HCT116 (cell line): ENCODE data around the gene NARF. TPM values are rescaled to one million over a fixed set of nuclear protein-coding genes. Genes with fewer than 3 reads are reported as not detected.

Experiments
- ATAC-seq: fragments of 200-7000 bp; cut with Tn5 transposase; 2 replicates; pipeline ENCODE4 v1.9.1; 2020; ENCODE audit warnings: mild to moderate bottlenecking, moderate library complexity
- BruUV-seq: library from RNA; stranded (reverse); fragments of 400-500 nt; replicated peaks from 2 replicates; lab custom pipeline; 2021; lab: Mats Ljungman, UMichigan
- CTCF ChIA-PET: fragments of 300-600 bp; sonication (Branson Sonifier 250); formaldehyde crosslinking; loops from one replicate; lab custom pipeline; 2021; ENCODE audit warnings: antibody characterized with exemption; lab: Charles Lee
- POLR2A ChIA-PET: fragments of 300-600, 350-600 bp; sonication (Branson Sonifier 250); formaldehyde crosslinking; loops from one replicate; lab custom pipeline; 2021; ENCODE audit warnings: antibody characterized with exemption; lab: Charles Lee
- RAD21 ChIA-PET, 2 experiments: fragments of 300-600 bp; sonication (Branson Sonifier 250); formaldehyde crosslinking; loops; one replicate each; lab custom pipeline; 2023; ENCODE audit warnings: low total read pairs in 2 of 2; ENCODE audit not compliant: uncharacterized antibody in 2 of 2, unreplicated experiment in 2 of 2, low non-redundant PET in 1 of 2; lab: Charles Lee
- DNase-seq: peaks from one replicate; pipeline ENCODE4 v3.0.0-alpha.2; 2010; ENCODE audit warnings: low read depth, low spot score
- H2AFZ ChIP-seq: fragments of 200-600 bp; shearing (Covaris generic), sonication (generic); 2 replicates; pipeline ENCODE4 v1.6.1; 2017; ENCODE audit warnings: low read depth, mixed run types, mixed read lengths, antibody characterized with exemption, low read length; ENCODE audit not compliant: poor library complexity, severe bottlenecking
- H3K27ac ChIP-seq: 2 replicates; pipeline ENCODE4 v1.5.1; 2012; ENCODE audit warnings: low read depth, low read length
- H3K27me3 ChIP-seq: fragments of 200-600 bp; sonication (generic); 2 replicates; pipeline ENCODE4 v1.6.1; 2016; ENCODE audit warnings: mixed run types, low read length, mixed read lengths; ENCODE audit not compliant: insufficient read depth
- H3K36me3 ChIP-seq, 2 experiments: fragments of 200-500 bp in 1 of 2; fragments of 200-600 bp in 1 of 2; sonication (Bioruptor generic) in 1 of 2; sonication (generic) in 1 of 2; 2 replicates each; pipeline versions ENCODE4 v1.5.1 to v1.6.1; 2014 to 2016; ENCODE audit warnings: low read length in 2 of 2, inconsistent platforms in 1 of 2, mixed read lengths in 1 of 2, mixed run types in 1 of 2; ENCODE audit not compliant: insufficient read depth in 2 of 2, control insufficient read depth in 1 of 2
- H3K4me1 ChIP-seq, 2 experiments: fragments of 200-600 bp in 1 of 2; sonication (generic) in 1 of 2; 2 replicates each; pipeline versions ENCODE4 v1.5.1 to v1.6.1; 2012 to 2017; ENCODE audit warnings: low read length in 2 of 2, inconsistent platforms in 1 of 2, mild to moderate bottlenecking in 1 of 2, mixed read lengths in 1 of 2, mixed run types in 1 of 2, moderate library complexity in 1 of 2; ENCODE audit not compliant: insufficient read depth in 2 of 2, control insufficient read depth in 1 of 2
- H3K4me2 ChIP-seq: fragments of 200-600 bp; sonication (generic); 2 replicates; pipeline ENCODE4 v1.6.1; 2017; ENCODE audit warnings: mixed run types, low read length, mixed read lengths
- H3K4me3 ChIP-seq, 2 experiments: fragments of 200-600 bp in 1 of 2; sonication (generic) in 1 of 2; replicated peaks in 1 of 2; 2 replicates each; pipeline ENCODE4 v1.5.1; 2011 to 2016; ENCODE audit warnings: low read length in 2 of 2, control low read depth in 1 of 2, low read depth in 1 of 2, mild to moderate bottlenecking in 1 of 2, mixed read lengths in 1 of 2, mixed run types in 1 of 2
- H3K79me2 ChIP-seq: fragments of 200-600 bp; sonication (generic); 2 replicates; pipeline ENCODE4 v1.6.1; 2017; ENCODE audit warnings: mild to moderate bottlenecking, mixed run types, low read length, moderate library complexity, mixed read lengths; ENCODE audit not compliant: insufficient read depth
- H3K9ac ChIP-seq: fragments of 200-600 bp; sonication (generic); 2 replicates; pipeline ENCODE4 v1.6.1; 2016; ENCODE audit warnings: low read length, mixed read lengths
- H3K9me2 ChIP-seq: fragments of 200-600 bp; sonication (generic), shearing (Covaris generic); 2 replicates; pipeline ENCODE4 v1.6.1; 2017; ENCODE audit warnings: mixed run types, mild to moderate bottlenecking, moderate library complexity; ENCODE audit not compliant: insufficient read depth
- H3K9me3 ChIP-seq, 2 experiments: fragments of 200-500 bp in 1 of 2; fragments of 200-600 bp in 1 of 2; sonication (Bioruptor generic) in 1 of 2; sonication (generic) in 1 of 2; 2 replicates each; pipeline ENCODE4 v1.6.1; 2014 to 2017; ENCODE audit warnings: low read length in 2 of 2, mixed read lengths in 2 of 2, inconsistent platforms in 1 of 2, low read depth in 1 of 2, mild to moderate bottlenecking in 1 of 2, mixed run types in 1 of 2, moderate library complexity in 1 of 2; ENCODE audit not compliant: control insufficient read depth in 1 of 2, insufficient read depth in 1 of 2
- H4K20me1 ChIP-seq: fragments of 200-600 bp; sonication (generic), shearing (Covaris generic); 2 replicates; pipeline ENCODE4 v1.6.1; 2017; ENCODE audit warnings: mixed run types, mild to moderate bottlenecking, moderate library complexity; ENCODE audit not compliant: insufficient read depth
- CBX3 ChIP-seq: IDR thresholded peaks from 2 replicates; pipeline ENCODE4 v1.6.1; 2012; ENCODE audit warnings: low read depth
- EGR1 ChIP-seq: IDR thresholded peaks from 2 replicates; pipeline ENCODE4 v1.6.1; 2012; ENCODE audit warnings: low read depth
- ELF1 ChIP-seq: IDR thresholded peaks from 2 replicates; pipeline ENCODE4 v1.6.1; 2012; ENCODE audit warnings: low read depth, borderline replicate concordance
- intact Hi-C: fragments of 100-400 bp; cut with micrococcal nuclease; formaldehyde crosslinking; loops from 2 replicates; pipeline ENCODE4 v1.10.0; 2022
- total RNA-seq: library from RNA; stranded (reverse); gene quantifications from one replicate; pipeline ENCODE4 v1.2.1, GENCODE V29; 2021; ENCODE audit not compliant: unreplicated experiment
- TF ChIP-seq, protein P1 (sequence below): IDR thresholded peaks from 2 replicates; pipeline ENCODE4 v1.6.1; 2012

Gene NARF
- total RNA-seq, 1 experiment from 2014 or later, result 91.8 TPM

DNA sequence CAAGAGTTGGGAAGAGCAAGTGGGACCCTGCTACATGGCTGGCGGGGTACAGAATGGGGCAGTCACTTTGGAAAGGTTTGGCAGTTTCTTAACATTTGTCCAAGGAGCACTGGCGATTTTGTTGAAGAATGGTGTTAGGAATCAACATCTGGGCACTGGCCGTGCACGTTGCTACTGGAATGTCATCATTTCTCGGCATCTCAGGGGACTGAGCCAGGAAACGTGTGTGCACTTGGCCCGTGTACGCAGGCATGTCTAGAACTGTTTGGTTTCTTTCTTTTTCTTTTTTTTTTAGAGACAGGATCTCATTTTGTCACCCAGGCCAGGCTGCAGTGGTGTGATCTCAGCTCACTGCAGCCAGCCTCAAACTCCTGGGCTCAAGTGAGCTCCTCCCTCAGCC is 43.7 kb downstream of the NARF start:
- ChIA-PET RAD21 (no interaction called here), CTCF (no interaction called here), POLR2A (no interaction called here)
- no TSS peak for BruUV-seq
- Histone ChIP-seq H4K20me1 (no peaks in the 10 kb centered on the region), H3K27ac (no peak overlapping the region), H3K9ac (no peak overlapping the region), H3K4me1 (peaks cover 0 to 7% of the 10 kb centered on the region in 2 experiments; a peak in 2 of 4 replicates), H3K79me2 (no peaks in the 10 kb centered on the region), H3K4me2 (no peak overlapping the region), H3K4me3 (no peak overlapping the region), H2AFZ (no peak overlapping the region), H3K9me3 (no peaks in the 10 kb centered on the region), H3K9me2 (no peaks in the 10 kb centered on the region), H3K27me3 (no peaks in the 10 kb centered on the region), H3K36me3 (no peaks in the 10 kb centered on the region)
- intact Hi-C loops, result no loop called here
- DNase-seq, result no peak
- no peak for ATAC-seq
- TF ChIP-seq, protein P1, sequence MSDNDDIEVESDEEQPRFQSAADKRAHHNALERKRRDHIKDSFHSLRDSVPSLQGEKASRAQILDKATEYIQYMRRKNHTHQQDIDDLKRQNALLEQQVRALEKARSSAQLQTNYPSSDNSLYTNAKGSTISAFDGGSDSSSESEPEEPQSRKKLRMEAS, result no peak
- TF ChIP-seq CBX3, result no peak
- no peak for TF ChIP-seq ELF1

DNA sequence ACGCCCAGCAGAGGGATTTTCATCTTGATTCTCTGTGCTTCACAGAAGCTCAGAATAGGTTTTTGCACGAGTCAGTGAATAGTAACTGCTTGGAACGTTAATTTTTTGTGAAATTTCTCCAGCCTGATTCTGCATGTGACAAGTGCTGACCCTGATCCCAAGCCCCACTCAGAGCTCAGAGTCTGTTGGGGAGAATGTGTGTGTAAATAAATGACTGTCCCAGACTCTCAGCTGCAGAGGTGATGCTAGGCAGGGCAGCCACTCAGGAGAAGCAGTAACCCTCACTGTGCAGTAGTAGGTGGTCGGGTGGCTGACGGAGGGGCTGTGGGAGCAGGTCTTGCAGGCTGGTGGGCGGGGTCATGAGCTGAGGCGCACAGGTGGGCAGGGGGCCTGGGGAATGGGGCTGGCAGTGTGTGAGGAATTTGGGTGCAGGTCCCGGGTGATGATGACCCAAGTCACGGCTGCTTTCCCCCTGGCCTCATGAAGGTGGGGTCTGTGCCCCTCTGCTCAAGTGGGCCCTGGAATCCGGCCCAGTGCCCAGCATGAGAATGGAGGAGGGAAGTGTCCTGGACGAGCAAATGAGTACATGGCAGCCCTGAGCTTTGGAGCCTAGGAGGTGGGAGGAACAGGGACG is 44.7 kb downstream of the NARF start:
- no peak for ATAC-seq
- ChIA-PET CTCF (interaction anchor here (1.4 kb wide), 1 partner anchor 9 kb away, joined by 6 read pairs; no protein-coding TSS in a partner anchor), RAD21 (no interaction called here), POLR2A (no interaction called here)
- Histone ChIP-seq H4K20me1 (no peaks in the 10 kb centered on the region), H3K79me2 (no peaks in the 10 kb centered on the region), H3K36me3 (no peaks in the 10 kb centered on the region), H3K27ac (no peak overlapping the region), H3K9me3 (no peaks in the 10 kb centered on the region), H2AFZ (no peak overlapping the region), H3K9ac (no peak overlapping the region), H3K4me2 (no peak overlapping the region), H3K4me1 (peaks cover 0 to 3% of the 10 kb centered on the region in 2 experiments; a peak in 1 of 4 replicates), H3K4me3 (no peak overlapping the region), H3K27me3 (no peaks in the 10 kb centered on the region), H3K9me2 (no peaks in the 10 kb centered on the region)
- no peak for DNase-seq
- TF ChIP-seq EGR1, result no peak
- intact Hi-C loops, result no loop called here
- no TSS peak for BruUV-seq
